Mucosa of descending colon (tissue), 3 donors: ENCODE measurements around the gene SNX25. TPM values are rescaled to one million over a fixed set of nuclear protein-coding genes. Genes with fewer than 3 reads are reported as not detected.

Source experiments
- ATAC-seq: fragments of 200-7000 bp; cut with Tn5 transposase; one replicate; pipeline ENCODE4 v1.9.1; 2020; ENCODE audit warnings: mild to moderate bottlenecking, moderate library complexity
- DNase-seq, 3 donors: peaks; one replicate each; pipeline ENCODE4 v3.0.0-alpha.2; 2020
- H3K36me3 ChIP-seq: fragments of 200-600 bp; one replicate; pipeline ENCODE4 v1.8.0; 2021; ENCODE audit warnings: low read depth, mild to moderate bottlenecking
- H3K4me1 ChIP-seq: fragments of 200-600 bp; one replicate; pipeline ENCODE4 v1.8.0; 2021; ENCODE audit warnings: low read depth, mild to moderate bottlenecking
- H3K4me3 ChIP-seq: fragments of 200-600 bp; one replicate; pipeline ENCODE4 v1.8.0; 2021; ENCODE audit warnings: mild to moderate bottlenecking
- H3K9me3 ChIP-seq: fragments of 200-600 bp; one replicate; pipeline ENCODE4 v1.8.0; 2021; ENCODE audit warnings: mild to moderate bottlenecking
- intact Hi-C, 2 donors: fragments of 100-400 bp; cut with DNase I in 1 of 2; cut with micrococcal nuclease in 1 of 2; formaldehyde crosslinking; loops; one replicate each; pipeline versions ENCODE4 v1.11.0 to v1.11.1; 2022; cut with DNase I, micrococcal nuclease
- total RNA-seq, 3 donors: library from RNA; stranded (reverse); fragmentation: NEBNext Ultra II Directional in 2 of 3; extraction: Animal tissue kit (Norgen Biotek cat#: 25700) in 2 of 3; gene quantifications; one replicate each; pipeline versions ENCODE4 v1.2.1 to v1.2.4, GENCODE V29; 2021 to 2023
- TF ChIP-seq, protein P1 (sequence below): fragments of 200-600 bp; IDR thresholded peaks from one replicate; pipeline ENCODE4 v1.8.0; 2022; ENCODE audit warnings: antibody characterized with exemption, mild to moderate bottlenecking
- donor health status: DM: no; HTN: no; CAD: no; lungs with moderate emphysema.
- donor health status: DM: no; HTN: no; CAD: no.
- donor health status: DM: no; HTN: yes; CAD: no.

Gene SNX25
- total RNA-seq, 3 donors from 2014 or later, result 10.8 to 29.7 (median 16.8) TPM

DNA sequence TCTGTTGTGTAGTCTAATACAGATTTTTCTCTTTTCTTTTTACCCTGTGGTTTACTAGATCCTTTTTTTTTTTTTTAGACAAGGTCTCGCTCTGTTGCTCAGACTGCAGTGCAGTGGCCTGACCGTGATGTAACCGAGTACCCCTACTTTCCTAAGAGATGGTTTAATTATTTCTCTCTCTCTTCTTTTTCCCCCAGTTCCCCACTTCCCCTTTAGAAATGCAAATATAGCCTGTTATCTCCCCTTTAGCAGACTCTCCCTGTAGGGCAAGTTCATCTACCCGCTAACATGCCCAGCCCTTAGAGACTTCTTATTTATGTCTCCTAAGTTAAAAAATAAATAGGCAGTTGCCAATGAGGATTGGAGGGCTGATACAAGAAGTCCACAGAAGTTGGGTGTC lies 4.5 kb downstream of the SNX25 start:
- ATAC-seq (no peak), DNase-seq (no peak)
- no peaks in the 10 kb centered on the region for H3K36me3 ChIP-seq
- TF ChIP-seq, protein P1, sequence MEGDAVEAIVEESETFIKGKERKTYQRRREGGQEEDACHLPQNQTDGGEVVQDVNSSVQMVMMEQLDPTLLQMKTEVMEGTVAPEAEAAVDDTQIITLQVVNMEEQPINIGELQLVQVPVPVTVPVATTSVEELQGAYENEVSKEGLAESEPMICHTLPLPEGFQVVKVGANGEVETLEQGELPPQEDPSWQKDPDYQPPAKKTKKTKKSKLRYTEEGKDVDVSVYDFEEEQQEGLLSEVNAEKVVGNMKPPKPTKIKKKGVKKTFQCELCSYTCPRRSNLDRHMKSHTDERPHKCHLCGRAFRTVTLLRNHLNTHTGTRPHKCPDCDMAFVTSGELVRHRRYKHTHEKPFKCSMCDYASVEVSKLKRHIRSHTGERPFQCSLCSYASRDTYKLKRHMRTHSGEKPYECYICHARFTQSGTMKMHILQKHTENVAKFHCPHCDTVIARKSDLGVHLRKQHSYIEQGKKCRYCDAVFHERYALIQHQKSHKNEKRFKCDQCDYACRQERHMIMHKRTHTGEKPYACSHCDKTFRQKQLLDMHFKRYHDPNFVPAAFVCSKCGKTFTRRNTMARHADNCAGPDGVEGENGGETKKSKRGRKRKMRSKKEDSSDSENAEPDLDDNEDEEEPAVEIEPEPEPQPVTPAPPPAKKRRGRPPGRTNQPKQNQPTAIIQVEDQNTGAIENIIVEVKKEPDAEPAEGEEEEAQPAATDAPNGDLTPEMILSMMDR, result no peak
- intact Hi-C loops, result no loop called here
- H3K4me1 ChIP-seq, result peaks cover 1% of the 10 kb centered on the region
- H3K4me3 ChIP-seq, result no peak overlapping the region
- no peaks in the 10 kb centered on the region for H3K9me3 ChIP-seq

DNA sequence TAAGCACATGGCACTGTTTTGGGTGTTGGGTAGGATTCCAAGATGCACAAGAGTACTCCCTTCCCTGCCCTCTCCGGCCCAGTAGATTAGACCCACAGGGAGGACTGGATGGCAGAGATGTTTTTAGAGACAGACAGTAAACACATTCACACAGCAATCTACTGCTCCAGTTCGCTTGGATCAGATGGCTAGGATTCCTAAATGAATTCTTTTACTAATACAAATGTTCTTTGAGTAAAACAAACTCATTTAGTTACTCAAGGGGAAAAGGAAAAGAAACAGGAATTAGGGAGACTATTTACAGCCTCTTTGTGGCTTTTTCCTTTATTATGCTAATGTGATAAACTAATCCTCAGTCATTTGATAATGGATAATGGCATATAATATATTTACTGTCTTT lies 5.9 kb downstream of the SNX25 start:
- Histone ChIP-seq H3K4me3 (no peak overlapping the region), H3K9me3 (no peaks in the 10 kb centered on the region), H3K4me1 (peaks cover 3% of the 10 kb centered on the region), H3K36me3 (no peaks in the 10 kb centered on the region)
- no peak for ATAC-seq
- DNase-seq, result no peak
- TF ChIP-seq, protein P1, result no peak
- intact Hi-C loops, result no loop called here

DNA sequence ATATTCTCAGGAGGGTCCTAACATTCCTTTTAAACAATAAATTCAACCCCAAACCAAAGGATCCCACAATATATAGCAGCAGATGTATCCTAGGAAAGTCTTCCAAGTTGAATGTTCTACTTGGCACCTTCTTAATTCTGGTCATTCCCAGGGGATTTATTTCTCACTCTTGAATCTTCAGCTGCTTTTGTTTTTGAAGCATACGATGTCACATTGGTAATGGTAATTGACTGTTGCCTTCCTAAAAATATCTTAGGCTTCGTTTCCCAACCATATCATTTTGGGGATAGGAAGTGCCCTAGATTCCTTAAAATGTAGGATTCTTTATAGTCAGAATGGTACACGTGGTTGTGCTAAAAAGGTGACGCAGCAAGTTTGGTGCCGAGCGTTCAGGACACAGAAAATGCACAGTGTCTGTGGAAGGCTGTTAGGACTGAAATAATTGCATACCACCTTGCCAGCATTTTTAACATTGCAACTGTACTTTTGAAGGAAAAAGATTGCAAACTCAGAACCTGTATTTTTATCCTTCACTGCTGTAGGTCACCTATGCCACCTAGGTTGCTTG lies 8.1 kb downstream of the SNX25 start:
- ATAC-seq, result no peak
- Histone ChIP-seq H3K36me3 (no peaks in the 10 kb centered on the region), H3K9me3 (no peaks in the 10 kb centered on the region), H3K4me1 (peaks cover 12% of the 10 kb centered on the region), H3K4me3 (no peak overlapping the region)
- DNase-seq, result no peak
- intact Hi-C loops, result no loop called here
- TF ChIP-seq, protein P1, result no peak

DNA sequence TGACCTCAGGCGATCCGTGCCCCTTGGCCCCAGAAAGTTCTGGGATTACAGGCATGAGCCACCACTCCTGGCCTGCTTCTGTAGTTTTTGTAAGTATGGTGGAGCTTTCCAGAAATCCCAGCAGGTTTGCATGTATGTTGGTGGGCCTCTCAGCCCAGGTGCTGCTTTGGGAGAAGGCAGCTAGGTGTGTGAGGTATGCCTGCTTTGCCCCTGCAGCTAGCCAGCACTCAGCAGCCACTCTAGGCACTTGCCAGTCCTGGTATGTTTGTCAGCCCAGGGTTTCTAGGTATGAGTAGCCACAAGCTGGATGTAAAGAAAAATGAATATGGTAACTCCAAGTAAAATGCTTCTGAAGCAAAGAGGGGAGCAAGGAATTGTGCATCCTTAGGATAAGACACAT lies 8.9 kb downstream of the SNX25 start:
- no peak for ATAC-seq
- intact Hi-C loops, result no loop called here
- TF ChIP-seq, protein P1, result no peak

DNA sequence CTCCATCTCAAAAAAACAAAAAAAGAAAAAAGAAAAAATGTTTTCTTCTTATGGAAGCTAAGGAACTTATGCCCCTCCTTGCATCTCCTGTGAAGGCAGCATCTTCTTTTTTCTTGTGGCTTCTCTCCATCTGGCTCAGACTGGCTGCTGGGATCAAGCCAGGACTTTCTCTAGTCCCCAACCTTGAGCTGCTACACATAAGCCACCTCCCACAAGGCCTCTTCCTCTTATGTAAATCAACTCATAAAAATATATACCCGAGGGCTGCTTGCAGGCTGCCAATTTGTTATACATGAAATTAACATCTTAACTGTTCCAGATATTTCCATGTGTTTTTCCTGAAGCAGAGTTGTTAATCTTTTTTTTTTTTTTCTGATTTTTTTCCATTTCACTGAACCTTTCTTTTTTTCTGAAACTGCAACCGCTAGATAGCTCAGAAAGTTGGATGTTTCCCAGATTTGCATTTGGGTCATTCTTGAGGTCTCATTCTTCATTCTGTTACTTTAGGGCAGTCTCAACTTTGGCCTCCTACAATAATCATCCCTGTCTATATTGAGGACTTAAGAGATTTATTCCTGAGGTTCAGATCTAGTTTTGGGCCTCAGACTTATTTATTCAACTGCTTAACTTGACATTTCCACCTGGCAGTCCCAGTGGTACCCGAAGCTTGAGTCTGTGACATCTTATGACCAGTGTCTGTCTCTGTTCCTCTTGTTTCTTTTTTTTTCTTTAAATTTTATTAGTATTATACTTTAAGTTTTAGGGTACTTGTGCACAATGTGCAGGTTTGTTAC lies 10.3 kb downstream of the SNX25 start:
- intact Hi-C loops, result no loop called here
- no peak overlapping the region for H3K4me3 ChIP-seq
- no peaks in the 10 kb centered on the region for H3K9me3 ChIP-seq
- peak; percentile 86 for ATAC-seq
- peak in 2 of 3 donors; percentile 50 to 75 for DNase-seq
- TF ChIP-seq, protein P1, result no peak
- H3K36me3 ChIP-seq, result no peaks in the 10 kb centered on the region
- peaks cover 12% of the 10 kb centered on the region for H3K4me1 ChIP-seq

More for the DNA sequence above, 8.9 kb downstream of the SNX25 start:
- H3K9me3 ChIP-seq, result no peaks in the 10 kb centered on the region
- peaks cover 12% of the 10 kb centered on the region for H3K4me1 ChIP-seq
- no peak overlapping the region for H3K4me3 ChIP-seq
- no peak for DNase-seq
- H3K36me3 ChIP-seq, result no peaks in the 10 kb centered on the region
